GM18870 (cell line): Measurements from ENCODE around the gene ARHGAP10.

Experiments used
- ATAC-seq: cut with Tn5 transposase; IDR thresholded peaks from one replicate; pipeline ENCODE4 v1.9.1; 2021; ENCODE audit warnings: moderate library complexity; ENCODE audit not compliant: unreplicated experiment

Gene ARHGAP10

DNA sequence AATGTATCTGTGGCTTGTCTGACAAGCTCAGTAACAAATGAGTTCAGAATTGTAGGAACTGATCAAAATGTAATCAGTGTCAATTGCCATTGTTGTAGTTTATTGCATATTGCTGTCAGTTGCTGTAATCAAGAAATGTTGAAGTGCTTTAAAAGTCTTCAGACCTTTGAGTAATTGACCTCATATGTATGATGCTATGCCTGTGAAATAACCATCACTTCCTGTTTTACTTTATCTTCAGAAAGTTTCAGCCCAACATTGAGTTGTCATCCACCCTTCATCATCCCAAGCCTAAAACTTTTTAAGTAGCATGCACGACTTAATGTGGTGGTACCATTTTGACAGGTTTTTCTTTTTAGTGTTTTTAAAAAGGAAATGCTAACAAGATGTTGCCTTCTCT, 212.4 kb downstream of the ARHGAP10 start:
- peak; percentile 36 for ATAC-seq

DNA sequence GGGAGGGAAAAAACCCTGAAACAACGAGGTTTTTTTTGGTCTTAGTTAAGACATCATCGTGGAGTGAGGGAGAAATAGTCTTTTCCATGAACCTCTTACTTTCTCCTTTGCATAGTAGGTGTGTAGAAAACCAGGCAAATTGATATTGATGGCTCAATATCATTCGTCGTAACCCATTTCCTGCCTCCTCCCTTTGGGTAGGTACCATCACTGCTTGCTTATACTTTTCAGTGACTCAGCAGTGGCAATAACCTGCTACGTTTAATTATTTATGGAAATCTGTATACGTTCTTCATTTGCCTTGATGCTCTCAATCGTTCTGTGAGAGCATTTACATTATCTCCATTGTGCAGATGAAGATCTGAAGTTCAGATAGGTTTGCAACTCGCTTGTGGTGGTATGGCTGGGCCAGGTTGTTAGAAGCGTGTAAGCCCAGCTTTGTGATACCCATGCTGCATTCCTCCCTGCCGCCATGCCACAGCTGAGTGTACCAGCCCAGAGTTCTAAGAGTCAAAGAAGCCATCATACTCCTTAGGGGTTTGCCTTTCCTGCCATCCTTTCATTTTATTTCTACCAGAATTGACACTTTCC, 212.9 kb downstream of the ARHGAP10 start:
- ATAC-seq, result no peak

DNA sequence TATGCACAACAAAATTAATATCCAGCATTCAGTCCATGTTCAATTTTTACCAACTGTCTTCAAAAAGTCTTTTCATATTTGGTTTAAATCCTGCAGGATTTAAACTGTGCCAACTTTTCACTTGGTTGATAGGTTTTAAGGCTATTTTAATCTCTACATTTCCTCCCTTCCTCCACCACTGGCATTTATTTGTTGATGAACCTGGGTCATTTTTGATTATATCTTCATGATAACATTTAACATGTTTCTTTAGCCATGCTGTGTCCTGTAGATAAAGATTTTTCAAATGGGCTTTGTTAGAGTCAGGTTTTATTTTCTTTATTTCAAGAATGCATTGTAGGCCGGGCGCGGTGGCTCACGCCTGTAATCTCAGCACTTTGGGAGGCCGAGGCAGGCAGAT, 216.4 kb downstream of the ARHGAP10 start:
- ATAC-seq, result no peak

DNA sequence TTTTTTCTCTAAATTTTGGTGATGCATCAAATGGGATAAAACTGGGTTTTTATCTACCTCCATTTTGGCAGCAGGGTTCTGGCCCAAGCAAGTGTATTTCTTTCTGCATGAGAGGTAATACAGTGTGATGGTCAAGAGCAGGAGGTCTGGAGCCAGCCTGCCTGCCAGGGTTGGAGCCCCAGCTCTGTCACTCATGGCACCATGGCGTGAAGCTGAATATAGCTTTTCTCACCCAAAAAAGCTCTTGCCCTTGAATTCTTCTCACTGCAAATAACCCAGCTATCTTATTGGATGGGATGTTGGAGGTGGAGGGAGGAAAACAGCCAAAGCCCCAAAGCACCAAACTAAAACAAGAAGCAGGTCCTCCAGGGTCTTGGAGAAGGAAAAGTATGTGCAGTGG, 218.4 kb downstream of the ARHGAP10 start:
- ATAC-seq, result no peak

DNA sequence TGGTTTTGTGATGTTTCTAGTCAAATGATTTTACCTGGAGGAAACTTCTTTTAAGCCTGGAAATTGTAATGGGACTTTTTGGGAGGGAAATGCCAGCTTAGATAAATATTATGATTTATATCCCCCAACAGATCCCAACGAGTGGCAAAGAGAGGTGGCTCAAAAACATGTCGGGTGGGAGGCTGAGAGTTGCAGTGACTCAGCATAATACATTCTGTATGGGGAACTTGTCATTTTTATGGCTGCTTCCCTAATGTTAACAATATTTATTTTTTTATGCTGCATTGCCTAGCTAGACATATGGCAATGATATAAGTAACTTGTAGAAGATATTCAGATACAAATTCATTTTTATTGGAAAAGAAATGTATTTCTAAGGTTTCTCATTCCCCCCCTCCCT, 219.0 kb downstream of the ARHGAP10 start:
- no peak for ATAC-seq

DNA sequence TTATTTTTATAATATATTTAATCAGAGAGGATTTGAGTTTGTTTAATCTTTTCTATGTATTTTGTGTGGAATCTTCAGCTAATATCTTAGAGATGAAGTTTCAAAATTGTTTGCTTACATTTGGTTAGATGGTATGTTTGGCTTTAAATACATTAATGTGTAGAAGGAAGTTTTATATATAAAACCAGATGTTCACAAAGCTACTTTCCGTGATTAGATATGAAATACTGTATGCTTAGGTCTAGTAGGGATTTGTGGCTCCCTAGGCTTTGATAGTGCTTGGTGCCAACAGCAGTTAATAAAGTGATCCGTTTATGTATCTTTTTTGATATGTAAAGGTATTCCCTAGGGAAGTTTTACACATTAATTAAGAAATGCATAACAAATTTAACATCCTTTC, 223.0 kb downstream of the ARHGAP10 start:
- ATAC-seq, result no peak

DNA sequence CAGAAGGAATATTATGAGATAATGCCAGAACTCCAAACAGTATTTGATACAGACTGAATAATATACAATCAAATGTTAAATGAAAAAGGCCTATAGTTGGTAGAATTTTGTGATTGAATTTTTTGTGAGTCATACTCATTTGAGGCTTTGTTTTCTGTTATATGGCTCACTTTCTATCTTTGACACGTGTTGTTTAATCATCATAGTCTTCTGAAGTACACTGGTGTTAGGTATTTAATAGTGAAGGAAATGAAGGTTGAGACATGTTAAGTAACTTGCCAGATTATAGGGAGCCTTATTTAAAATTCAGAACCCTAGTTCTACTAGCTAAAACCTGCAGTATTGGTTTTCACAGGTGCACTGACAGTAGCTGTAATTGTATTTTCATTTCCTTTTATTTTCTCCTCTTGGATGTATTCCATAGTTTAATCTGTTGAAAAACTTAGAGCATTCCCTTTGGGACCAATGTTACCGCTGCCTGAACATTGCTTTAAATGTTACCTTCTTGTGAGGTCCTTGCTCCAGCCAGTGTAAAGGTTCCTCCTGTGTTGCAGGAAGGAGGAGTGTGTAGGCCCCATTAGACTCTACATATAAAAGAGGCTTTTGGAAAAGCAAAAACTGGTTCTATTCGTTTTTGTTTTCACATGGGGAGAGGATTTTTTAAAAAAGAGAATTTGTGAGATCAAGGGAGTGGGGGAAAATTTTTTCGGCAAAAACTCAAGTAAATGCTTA, 224.1 kb downstream of the ARHGAP10 start:
- no peak for ATAC-seq

DNA sequence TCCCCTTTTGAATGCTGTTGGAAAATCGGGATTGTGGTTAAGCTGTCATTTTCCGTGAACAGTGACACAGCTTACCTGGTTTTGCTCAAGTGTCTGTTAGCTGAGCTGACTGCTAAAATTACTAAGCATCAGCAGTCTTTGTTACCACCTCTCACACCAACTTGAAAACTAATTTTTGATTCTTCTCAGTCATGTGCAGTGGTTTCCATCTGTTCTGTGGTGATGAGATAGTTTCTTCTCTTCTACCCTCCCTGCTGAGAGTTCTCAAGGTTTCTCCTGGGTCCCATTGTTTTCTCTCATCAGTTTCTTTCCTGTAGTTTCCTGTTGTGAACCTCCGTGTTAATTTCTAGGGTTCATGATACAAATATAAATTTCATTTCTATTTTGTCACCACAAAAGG, 225.6 kb downstream of the ARHGAP10 start:
- no peak for ATAC-seq

DNA sequence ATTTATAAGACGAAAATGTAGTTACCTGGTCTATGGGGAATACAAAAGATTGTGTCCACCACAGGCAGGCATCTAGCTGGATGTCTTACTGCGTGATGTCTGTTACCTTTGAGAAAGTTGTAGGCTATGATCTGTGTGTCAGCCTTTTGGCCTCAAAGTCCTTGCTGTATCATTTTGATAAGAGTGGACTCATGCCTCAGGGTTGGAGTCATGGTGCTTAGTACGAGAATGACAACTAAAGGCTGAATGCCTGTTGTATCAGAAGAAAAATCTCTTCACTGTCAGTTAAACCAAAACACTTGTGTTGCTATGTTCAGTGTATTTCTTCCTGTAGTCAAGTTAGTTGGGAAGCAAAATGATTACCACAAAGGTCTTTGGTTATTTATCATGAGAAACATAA, 226.2 kb downstream of the ARHGAP10 start:
- ATAC-seq, result no peak

DNA sequence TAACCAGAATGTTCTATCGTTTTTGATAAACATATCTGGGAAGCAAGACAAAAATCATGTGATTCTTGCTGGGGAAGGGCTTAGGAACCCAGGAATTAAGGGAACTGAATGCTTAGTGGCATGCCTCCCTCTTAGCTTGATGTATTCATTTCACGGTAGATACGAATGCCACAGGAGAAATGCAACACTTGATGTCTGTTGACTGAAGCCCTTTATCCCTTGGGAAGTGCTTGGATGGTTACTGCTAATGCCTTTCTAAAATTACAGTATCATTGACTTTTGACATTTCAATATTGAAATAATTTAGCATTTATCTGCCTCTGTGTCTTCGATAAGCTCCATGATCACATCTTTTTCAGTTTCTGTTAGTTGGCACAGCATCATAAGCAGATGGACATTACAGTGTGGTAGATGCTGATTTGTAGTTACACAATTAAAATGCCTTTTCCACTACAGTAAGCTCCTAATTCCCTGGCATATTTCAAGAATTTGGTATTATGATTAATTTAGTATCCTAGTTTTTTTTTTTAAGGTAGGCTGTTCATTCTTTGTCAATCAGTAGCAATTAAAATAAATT, 226.7 kb downstream of the ARHGAP10 start:
- ATAC-seq, result no peak

DNA sequence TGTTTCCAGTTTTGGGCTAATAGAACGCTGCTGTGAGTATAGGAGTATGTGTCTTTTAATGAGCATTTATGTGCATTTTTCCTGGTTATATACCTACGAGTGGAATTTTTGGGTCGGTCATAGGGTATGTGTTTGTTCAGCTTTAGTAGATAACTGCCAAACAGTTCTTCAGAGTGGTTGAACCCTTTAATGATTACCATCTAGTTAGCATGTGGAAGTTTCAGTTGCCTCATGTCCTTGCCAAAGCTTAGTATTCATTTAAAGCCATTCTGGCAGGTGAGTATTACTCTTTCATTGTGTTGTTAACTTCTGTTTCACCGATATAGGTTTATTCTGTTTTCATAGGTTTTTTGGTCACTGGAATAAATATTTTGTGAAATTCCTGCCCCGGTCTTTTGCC, 229.1 kb downstream of the ARHGAP10 start:
- peak; percentile 84 for ATAC-seq

DNA sequence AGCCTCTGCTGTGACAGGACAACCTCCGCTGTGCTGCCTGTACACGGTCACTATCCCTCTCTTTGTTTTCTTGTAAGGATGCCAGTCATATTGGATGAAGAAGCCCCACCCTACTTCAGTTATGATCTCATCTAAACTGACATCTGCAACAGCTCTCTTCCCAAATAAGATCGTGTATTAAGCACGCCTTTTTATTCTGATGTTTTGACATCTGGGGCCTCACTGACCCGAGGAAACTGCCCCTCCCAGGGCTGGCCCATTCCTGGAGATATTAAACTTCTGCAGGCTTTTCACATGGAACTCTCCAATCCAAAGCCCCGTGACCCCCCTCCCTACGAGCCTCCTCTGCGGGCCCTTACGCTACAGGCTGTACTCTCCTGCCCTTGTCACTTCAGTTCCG, 232.0 kb downstream of the ARHGAP10 start:
- ATAC-seq, result no peak

DNA sequence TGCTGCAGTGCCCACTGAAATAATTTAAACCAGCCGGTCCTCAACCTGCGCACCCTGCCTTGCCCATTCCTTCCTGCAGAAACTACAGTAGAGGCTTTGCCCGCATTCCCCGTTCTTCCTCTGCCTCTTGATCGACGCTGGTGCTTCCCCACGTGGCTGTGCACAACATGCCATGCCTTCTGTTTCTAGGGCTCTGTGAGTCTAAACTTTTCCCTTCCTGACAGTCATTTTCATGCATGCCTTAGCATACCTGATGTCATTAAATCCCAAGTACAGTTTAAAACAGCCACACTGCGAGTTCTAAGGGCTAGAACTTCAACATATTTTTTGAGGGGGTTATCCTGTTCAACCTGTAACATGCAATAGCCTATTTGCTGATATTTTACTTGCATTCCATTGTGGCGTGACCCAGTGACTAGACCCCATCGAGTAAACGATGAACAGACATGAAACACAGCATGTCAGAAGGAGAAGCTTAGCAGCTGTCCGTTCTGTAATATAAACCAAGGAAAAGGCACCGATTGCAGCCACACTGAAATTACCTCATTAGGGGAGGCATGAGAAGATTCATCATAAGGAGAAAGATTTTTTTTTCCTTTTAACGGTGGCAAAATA, 232.5 kb downstream of the ARHGAP10 start:
- no peak for ATAC-seq

DNA sequence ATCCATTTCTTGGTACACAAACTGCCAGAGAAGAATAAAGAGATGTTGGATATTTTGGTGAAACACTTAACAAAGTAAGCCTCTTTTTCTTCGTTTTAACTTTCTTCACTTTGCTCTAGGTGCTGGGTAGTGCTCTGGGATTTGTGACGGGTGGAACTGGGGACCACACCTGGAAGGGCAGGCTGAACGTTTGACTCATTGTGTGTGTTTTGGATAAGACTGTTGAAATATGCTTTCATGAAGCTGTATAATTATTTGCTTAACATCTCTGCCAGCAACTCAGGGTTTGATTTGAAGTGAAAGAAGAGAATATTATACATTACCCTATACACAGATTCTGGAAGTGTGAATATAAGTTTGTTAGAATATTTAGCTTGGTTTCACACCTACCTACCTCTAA, 233.2 kb downstream of the ARHGAP10 start:
- no peak for ATAC-seq

DNA sequence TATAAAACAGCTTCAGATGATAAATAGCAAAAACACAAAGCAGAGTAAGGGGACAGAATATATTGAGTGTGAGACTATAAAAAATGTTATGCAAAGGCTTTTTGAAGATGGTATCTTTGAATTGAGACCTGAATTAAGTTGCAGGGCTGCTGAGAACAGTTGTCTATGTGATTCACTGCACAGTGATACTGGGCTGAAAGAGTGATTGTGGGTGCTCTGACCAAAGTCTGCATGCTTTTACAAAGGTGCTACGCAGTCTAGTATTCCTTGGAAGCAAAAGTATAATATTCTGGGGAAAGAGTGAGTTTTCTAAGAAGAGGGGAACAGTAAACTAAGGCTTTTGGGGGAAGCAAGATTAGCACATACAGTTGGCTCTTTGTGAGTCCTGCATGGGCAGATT, 234.0 kb downstream of the ARHGAP10 start:
- no peak for ATAC-seq

DNA sequence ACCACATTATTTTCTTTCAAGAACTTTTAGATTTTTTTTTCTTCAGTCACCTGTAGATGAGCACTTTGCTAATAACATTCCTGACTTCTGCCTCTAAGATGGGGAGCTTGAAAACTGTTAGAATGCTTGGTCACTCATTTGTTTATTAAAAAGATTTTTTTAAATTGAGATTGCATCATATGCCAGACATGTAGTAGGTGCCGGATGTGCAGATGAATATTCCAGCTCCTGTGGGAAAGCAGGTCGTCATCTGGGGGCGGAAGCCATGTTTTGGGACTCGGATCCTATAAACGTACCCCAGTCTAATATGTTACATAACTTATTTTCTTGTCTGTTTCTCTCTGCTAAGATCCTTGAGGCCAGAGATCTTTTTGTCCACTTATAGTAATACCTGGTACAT, 236.8 kb downstream of the ARHGAP10 start:
- ATAC-seq, result no peak

DNA sequence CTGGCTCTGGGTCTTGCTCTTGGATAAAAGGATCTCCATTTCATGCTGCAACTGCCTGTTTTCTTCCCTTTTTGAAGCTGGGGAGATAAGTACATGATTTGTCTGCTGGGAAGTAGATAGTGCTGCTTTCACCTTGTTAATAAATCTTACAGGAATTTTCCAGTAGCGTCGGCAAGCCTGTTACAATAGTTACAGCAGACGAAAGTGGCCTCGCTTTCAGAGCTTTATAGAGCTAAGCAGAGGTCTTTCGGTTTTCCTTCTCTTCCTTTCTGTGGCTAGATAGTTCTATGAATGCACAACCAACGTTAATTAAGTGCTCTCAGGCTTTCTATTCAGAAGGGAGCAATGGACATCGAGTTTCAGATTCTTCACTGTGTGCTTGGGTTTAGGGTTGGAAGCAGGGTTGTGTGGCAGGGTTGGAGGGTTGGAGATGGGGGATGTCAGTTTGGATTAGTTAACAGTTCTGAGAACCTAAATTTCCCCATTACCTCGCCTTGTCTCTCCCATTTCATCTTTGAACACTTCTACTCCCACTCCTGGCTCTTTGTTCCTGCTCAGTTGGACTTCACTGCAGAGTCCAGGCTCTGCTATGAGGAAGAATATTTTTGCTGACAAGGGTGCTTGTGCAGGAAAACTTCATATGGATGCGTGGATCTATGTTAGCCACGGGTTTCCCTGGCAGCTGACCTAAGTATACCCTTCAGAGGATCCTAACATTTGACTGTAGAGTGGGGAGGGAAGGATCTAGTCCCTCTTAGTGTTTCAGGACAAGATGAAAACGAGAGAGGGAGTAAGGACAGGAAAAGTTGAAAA, 237.9 kb downstream of the ARHGAP10 start:
- peak; percentile 81 for ATAC-seq

DNA sequence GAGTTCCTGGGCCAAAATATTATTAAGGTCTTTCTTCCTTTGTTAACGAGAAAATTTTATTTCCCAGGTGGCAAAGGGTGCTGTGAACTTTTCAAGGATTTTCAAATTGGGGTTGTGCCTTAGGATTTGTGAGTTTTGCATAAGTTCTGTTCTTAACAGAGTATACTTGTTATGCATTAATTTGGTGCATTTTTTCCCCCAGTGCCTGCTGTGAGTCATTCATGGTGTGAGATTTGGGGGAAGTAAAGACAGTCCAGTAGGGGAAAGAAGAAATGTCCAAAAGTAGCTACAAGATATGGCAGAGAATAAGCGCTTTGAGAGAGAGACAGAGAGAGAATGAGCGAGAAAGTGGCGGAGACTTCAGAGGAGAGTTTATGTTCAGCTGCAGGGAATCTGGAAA, 239.2 kb downstream of the ARHGAP10 start:
- ATAC-seq, result no peak

DNA sequence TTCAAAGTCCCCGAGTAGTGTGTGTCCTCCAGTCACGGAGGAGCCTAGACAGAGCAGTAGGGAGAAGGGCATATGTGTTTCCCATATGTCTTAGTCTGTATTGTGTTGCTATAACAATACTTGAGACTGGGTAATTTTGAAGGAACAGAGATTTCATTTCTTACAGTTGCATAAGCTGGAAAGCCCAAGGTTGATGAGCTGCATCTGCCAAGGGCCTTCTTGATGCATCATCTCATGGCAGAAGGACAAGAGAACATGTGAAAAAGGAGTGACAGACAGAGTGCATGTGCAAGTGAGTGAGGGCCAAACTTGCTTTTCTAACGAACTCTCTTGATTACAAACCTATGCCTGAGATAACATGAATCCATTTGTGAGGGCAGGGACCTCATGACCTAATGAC, 243.4 kb downstream of the ARHGAP10 start:
- no peak for ATAC-seq

DNA sequence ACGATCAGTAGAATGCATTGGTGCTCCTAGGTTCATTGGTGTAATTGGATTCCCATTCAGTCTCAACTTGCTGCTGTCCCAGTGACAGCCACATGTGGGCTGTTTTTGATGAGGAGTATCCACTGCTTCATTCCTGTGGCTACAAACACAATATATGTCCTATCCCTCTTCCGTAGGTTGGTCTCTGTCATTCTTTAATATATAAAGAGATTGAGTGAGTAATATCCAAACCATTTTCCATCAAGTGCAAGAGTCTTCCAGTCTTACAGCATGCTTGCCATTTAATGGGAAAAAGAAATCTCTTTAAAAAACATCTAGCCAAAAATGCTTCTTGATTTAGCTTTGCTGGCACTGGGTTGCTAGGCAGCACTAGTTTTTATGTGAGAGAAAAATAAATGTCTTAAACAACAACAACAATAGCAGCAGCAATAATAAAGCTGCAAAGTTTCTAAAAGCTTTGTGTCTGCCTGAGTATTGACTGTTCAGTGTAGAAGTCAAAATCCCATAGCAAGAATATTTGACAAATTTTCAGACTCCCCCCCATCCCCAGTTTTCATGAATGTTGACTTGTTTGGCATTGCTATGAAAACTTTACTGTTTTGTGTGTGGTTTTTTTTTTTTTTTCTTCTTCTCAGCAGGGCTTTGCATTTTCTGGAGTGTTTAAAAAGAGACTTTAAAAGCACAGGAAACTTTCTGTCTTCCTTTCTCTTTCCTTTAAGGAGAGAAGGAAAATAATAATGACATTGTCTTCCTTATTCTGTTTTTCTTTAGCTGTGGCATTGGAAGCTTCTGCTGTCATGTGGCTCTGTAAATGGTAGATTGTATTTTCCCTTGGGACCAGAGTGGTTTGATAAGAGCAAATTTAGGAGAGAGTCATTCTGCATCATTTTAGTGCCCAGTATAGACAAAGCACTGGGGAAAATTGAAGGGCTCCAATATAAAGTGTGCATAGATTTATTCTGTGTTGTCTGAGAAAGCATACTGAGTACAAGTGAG, 244.3 kb downstream of the ARHGAP10 start:
- no peak for ATAC-seq
